GM18867 (cell line): ENCODE results near the gene CD3E.
"Not testable (repeated sequence)": the region's sequence is repeated elsewhere in the genome, so short reads cannot be mapped to it uniquely, and the experiment has no call there.

Source experiments
- ATAC-seq: cut with Tn5 transposase; IDR thresholded peaks from one replicate; pipeline ENCODE4 v1.9.1; 2021; ENCODE audit warnings: mild to moderate bottlenecking, moderate library complexity; ENCODE audit not compliant: unreplicated experiment

Gene CD3E

GRCh38 chr11:118289401-118289800, 15.1 kb upstream of the CD3E start:
- no peak for ATAC-seq

- ATAC-seq = no peak
These were observed 13.6 kb upstream of the CD3E start for GRCh38 chr11:118290923-118291322.

GRCh38 chr11:118291477-118292135, 12.9 kb upstream of the CD3E start:
- ATAC-seq = no peak

- no peak for ATAC-seq
These were observed 10.5 kb upstream of the CD3E start for GRCh38 chr11:118294053-118294452.

- ATAC-seq = no peak
These were observed 9.3 kb upstream of the CD3E start for GRCh38 chr11:118295199-118295598.

- no peak for ATAC-seq
These were observed 8.6 kb upstream of the CD3E start for GRCh38 chr11:118295815-118296454.

GRCh38 chr11:118301600-118302195, 2.8 kb upstream of the CD3E start:
- no peak for ATAC-seq

GRCh38 chr11:118304227-118304567, 333 bp upstream of the CD3E start:
- no peak for ATAC-seq

GRCh38 chr11:118305726-118306125, 1.2 kb downstream of the CD3E start:
- ATAC-seq = no peak

- ATAC-seq = no peak
These were observed 2.0 kb downstream of the CD3E start for GRCh38 chr11:118306556-118306955.

- ATAC-seq = not testable (repeated sequence)
These were observed 4.5 kb downstream of the CD3E start for GRCh38 chr11:118308995-118309528.

- no peak for ATAC-seq
These were observed 5.7 kb downstream of the CD3E start for GRCh38 chr11:118310271-118310670.

GRCh38 chr11:118310781-118311485, 6.4 kb downstream of the CD3E start:
- no peak for ATAC-seq

GRCh38 chr11:118311518-118311917, 7.0 kb downstream of the CD3E start:
- ATAC-seq = no peak

- ATAC-seq = no peak
These were observed 7.8 kb downstream of the CD3E start for GRCh38 chr11:118312328-118312727.

GRCh38 chr11:118313242-118313641, 8.7 kb downstream of the CD3E start:
- ATAC-seq = no peak

GRCh38 chr11:118314988-118315411, 10.5 kb downstream of the CD3E start:
- ATAC-seq = no peak

- no peak for ATAC-seq
These were observed 13.6 kb downstream of the CD3E start for GRCh38 chr11:118318124-118318523.

- ATAC-seq = no peak
These were observed 14.2 kb downstream of the CD3E start for GRCh38 chr11:118318581-118319336.

GRCh38 chr11:118319337-118319707, 14.8 kb downstream of the CD3E start:
- no peak for ATAC-seq

- ATAC-seq = no peak
These were observed 16.0 kb downstream of the CD3E start for GRCh38 chr11:118320515-118320914.
